ENCODE data around the gene ISYNA1.
A peak's percentile ranks its signal among the peaks of the same experiment; 100 is the strongest.

The ISYNA1 gene

DNA sequence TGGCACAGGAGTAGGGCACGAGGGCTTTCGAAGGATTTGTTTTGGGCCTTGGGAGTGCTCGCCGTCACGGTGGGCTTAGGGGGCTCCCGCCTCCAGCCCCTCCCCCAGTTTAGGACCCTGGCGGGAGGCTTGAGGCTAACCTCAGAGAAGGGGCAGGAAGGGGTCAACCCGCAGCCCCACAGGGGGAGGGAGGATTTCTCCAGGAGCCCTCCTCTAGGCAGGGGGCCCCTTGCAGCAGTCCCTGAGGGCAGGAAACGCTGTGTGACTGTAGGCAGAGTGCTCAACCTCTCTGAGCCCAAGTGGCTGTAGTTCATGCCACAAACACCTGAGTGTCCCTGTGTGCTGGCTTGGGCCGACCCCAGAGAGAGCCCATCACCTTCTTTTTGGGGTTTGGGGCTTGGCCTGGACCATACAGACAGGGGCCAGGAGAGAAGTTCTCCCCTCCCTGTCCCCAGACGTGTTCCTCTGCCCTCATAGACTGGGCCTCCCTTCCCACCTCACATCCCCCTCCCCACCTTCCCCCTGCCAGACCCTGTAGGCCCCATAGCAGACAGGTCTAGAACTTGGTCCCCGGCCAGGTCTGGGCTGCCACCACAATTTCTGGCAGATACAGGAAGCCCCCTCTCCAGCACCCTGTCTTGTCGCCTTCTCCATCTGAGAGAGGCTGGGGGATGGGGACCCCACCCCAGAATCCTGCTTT is 8.1 kb downstream of the ISYNA1 start:
- Histone ChIP-seq H3K27me3 (ENCODE audit: insufficient read depth, low read length) (no peaks in the 10 kb centered on the region; the same call in 1 of the 2 replicates), H3K79me2 (ENCODE audit: insufficient read depth, low read length) (no peaks in the 10 kb centered on the region), H3K4me2 (ENCODE audit: low read length) (peak overlapping the region; percentile 66), H3K4me3 (ENCODE audit: low read depth, low read length, poor library complexity, severe bottlenecking) (peak overlapping the region; percentile 52), H3K36me3 (ENCODE audit: insufficient read depth, low read length) (no peaks in the 10 kb centered on the region), H3K9me3 (ENCODE audit: low read length) (no peaks in the 10 kb centered on the region), H3F3A (ENCODE audit: insufficient read depth, low read length) (no peaks in the 10 kb centered on the region), H3K4me1 (ENCODE audit: insufficient read depth, low read length, severe bottlenecking) (peaks cover 24% of the 10 kb centered on the region), H3K9ac (ENCODE audit: low read length) (no peak overlapping the region), H3K27ac (ENCODE audit: low read depth, low read length, poor library complexity, severe bottlenecking) (no peak overlapping the region), H2AFZ (ENCODE audit: low read length) (no peak overlapping the region), H4K20me1 (ENCODE audit: insufficient read depth, low read length) (no peaks in the 10 kb centered on the region), H3K9me2 (ENCODE audit: low read depth, low read length) (no peaks in the 10 kb centered on the region)
- TF ChIP-seq, protein P1, sequence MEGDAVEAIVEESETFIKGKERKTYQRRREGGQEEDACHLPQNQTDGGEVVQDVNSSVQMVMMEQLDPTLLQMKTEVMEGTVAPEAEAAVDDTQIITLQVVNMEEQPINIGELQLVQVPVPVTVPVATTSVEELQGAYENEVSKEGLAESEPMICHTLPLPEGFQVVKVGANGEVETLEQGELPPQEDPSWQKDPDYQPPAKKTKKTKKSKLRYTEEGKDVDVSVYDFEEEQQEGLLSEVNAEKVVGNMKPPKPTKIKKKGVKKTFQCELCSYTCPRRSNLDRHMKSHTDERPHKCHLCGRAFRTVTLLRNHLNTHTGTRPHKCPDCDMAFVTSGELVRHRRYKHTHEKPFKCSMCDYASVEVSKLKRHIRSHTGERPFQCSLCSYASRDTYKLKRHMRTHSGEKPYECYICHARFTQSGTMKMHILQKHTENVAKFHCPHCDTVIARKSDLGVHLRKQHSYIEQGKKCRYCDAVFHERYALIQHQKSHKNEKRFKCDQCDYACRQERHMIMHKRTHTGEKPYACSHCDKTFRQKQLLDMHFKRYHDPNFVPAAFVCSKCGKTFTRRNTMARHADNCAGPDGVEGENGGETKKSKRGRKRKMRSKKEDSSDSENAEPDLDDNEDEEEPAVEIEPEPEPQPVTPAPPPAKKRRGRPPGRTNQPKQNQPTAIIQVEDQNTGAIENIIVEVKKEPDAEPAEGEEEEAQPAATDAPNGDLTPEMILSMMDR (IDR thresholded peaks at IDR 0.05; ENCODE audit: low read length), result no peak
- no peak for TF ChIP-seq EZH2 (IDR thresholded peaks at IDR 0.05; ENCODE audit: borderline replicate concordance, low read length)

DNA sequence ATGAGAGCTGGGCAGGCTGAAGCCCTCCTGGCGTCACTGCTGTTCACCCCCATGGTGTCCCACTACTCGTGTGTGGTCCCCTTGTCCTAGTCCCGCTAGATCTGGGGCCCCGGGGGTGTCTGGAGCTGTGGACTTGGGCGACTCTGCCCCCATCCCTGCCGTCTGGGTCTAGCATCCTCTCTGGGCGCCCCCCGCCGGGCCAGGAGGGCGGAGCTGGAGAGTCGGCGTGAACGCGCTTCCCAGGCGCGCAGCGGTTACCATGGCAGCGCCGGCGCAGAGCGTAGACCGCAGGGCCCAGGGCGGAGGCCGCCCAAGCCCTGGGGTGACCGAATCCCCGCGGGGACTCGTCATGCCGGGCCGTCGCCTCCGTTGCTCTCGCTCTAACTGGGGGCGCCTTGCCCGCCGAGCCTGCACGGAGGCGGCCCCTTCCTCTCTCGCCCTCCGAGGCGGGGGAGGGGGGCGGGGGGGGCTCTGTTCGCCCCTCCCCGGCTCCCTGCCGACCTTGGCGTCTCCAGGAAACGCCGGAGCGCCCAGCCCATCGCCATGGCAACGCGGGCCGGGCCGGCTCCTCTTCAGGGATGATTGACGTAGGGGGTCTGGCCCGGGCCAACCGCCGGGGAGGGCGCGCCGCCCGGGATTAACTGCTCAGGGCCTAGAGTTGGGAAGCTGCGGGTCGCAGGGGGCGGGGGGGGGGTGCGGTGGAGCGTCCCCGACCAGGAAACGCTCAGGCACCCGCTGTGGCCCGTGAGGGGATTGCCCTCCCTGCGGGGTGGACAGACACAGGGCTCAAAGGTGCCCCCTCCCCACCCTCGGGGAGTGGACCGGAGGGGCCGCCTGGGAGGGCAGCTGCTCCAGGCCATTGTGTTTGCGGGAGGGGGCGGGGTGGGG is 8.9 kb downstream of the ISYNA1 start:
- Histone ChIP-seq H3K79me2 (ENCODE audit: insufficient read depth, low read length) (no peaks in the 10 kb centered on the region), H3K4me2 (ENCODE audit: low read length) (peak overlapping the region; percentile 66), H3K4me3 (ENCODE audit: low read depth, low read length, poor library complexity, severe bottlenecking) (peak overlapping the region; percentile 52), H3K4me1 (ENCODE audit: insufficient read depth, low read length, severe bottlenecking) (peaks cover 24% of the 10 kb centered on the region), H3K9me2 (ENCODE audit: low read depth, low read length) (no peaks in the 10 kb centered on the region), H3K27ac (ENCODE audit: low read depth, low read length, poor library complexity, severe bottlenecking) (no peak overlapping the region), H3K27me3 (ENCODE audit: insufficient read depth, low read length) (no peaks in the 10 kb centered on the region; the same call in 1 of the 2 replicates), H3K36me3 (ENCODE audit: insufficient read depth, low read length) (no peaks in the 10 kb centered on the region), H3K9me3 (ENCODE audit: low read length) (no peaks in the 10 kb centered on the region), H2AFZ (ENCODE audit: low read length) (no peak overlapping the region), H4K20me1 (ENCODE audit: insufficient read depth, low read length) (no peaks in the 10 kb centered on the region), H3F3A (ENCODE audit: insufficient read depth, low read length) (no peaks in the 10 kb centered on the region), H3K9ac (ENCODE audit: low read length) (no peak overlapping the region)
- TF ChIP-seq, protein P1 (IDR thresholded peaks at IDR 0.05; ENCODE audit: low read length), result no peak
- no peak for TF ChIP-seq EZH2 (IDR thresholded peaks at IDR 0.05; ENCODE audit: borderline replicate concordance, low read length)

DNA sequence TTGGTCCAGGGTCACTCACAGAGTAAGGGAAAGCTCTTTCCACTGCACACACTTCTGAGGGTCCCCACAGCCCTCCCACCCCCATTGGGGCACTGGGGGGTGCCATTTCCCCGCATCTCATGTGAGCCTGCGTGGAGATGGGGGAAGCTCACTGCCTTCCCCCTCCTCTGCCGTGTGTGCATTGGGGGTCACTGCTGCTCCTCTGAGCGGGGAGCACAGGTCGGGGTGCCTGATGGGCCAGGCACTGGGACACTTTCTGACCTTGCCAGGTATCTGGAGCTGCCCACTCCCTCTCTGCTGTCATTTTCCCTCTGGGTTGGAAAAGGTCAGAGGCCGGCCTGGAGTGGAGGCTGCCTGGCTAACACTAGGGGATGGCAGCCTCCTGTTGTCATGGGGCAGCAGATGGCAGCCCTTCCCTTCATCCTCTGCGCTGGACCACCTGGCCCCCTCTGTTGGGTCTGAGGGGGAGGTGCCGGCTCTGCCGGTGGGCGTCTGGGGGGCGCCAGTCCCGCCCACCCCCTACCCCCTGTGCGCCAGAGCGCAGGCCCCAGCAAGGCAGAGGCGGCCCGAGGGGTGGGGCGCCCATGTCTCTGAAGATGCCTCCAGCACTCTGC is 9.7 kb downstream of the ISYNA1 start:
- no peak overlapping the region for H3K4me3 ChIP-seq (ENCODE audit: low read depth, low read length, poor library complexity, severe bottlenecking)

More for the DNA sequence above, 9.7 kb downstream of the ISYNA1 start:
- Histone ChIP-seq H3K4me1 (ENCODE audit: insufficient read depth, low read length, severe bottlenecking) (peaks cover 24% of the 10 kb centered on the region), H3K9me3 (ENCODE audit: low read length) (no peaks in the 10 kb centered on the region), H3K36me3 (ENCODE audit: insufficient read depth, low read length) (no peaks in the 10 kb centered on the region), H3F3A (ENCODE audit: insufficient read depth, low read length) (no peaks in the 10 kb centered on the region), H3K4me2 (ENCODE audit: low read length) (peak overlapping the region; percentile 66), H3K79me2 (ENCODE audit: insufficient read depth, low read length) (no peaks in the 10 kb centered on the region), H4K20me1 (ENCODE audit: insufficient read depth, low read length) (no peaks in the 10 kb centered on the region), H3K9me2 (ENCODE audit: low read depth, low read length) (no peaks in the 10 kb centered on the region), H3K27me3 (ENCODE audit: insufficient read depth, low read length) (no peaks in the 10 kb centered on the region; the same call in 1 of the 2 replicates), H3K9ac (ENCODE audit: low read length) (no peak overlapping the region), H3K27ac (ENCODE audit: low read depth, low read length, poor library complexity, severe bottlenecking) (no peak overlapping the region), H2AFZ (ENCODE audit: low read length) (no peak overlapping the region)
- TF ChIP-seq, protein P1 (IDR thresholded peaks at IDR 0.05; ENCODE audit: low read length), result no peak
- TF ChIP-seq EZH2 (IDR thresholded peaks at IDR 0.05; ENCODE audit: borderline replicate concordance, low read length), result no peak
